Fibroblast of lung (primary cell): Measurements from ENCODE around the gene GNAI2. TPM values are rescaled to one million over a fixed set of nuclear protein-coding genes. Genes with fewer than 3 reads are reported as not detected.
A peak's percentile ranks its signal among the peaks of the same experiment; 100 is the strongest.

Experiments
- DNase-seq, 2 donors: peaks; one replicate each; pipeline versions ENCODE4 v3.0.0 to v3.0.0-alpha.2; 2010; ENCODE audit warnings: low read depth in 2 of 2
- H2AFZ ChIP-seq: 2 replicates; pipeline ENCODE4 v1.5.1; 2012; ENCODE audit warnings: low read length, control low read depth, inconsistent platforms
- H3K27ac ChIP-seq: 2 replicates; pipeline ENCODE4 v1.5.1; 2011; ENCODE audit warnings: low read length, control low read depth; ENCODE audit not compliant: insufficient read depth
- H3K27me3 ChIP-seq: 2 replicates; pipeline ENCODE4 v1.5.1; 2011; ENCODE audit warnings: mild to moderate bottlenecking, low read length; ENCODE audit not compliant: control insufficient read depth, insufficient read depth
- H3K36me3 ChIP-seq: 2 replicates; pipeline ENCODE4 v1.5.1; 2011; ENCODE audit warnings: low read length; ENCODE audit not compliant: control insufficient read depth, insufficient read depth
- H3K4me1 ChIP-seq: 2 replicates; pipeline ENCODE4 v1.5.1; 2011; ENCODE audit warnings: low read length; ENCODE audit not compliant: control insufficient read depth, insufficient read depth; ENCODE audit errors: extremely low read depth
- H3K4me2 ChIP-seq: 2 replicates; pipeline ENCODE4 v1.5.1; 2011; ENCODE audit warnings: low read length, control low read depth; ENCODE audit not compliant: insufficient read depth; ENCODE audit errors: extremely low read depth
- H3K4me3 ChIP-seq, 4 experiments: fragments of 200-600 bp in 1 of 4; sonication (generic) in 1 of 4; replicated peaks in 1 of 4; 2 replicates each; pipeline ENCODE4 v1.5.1; 2011 to 2016; ENCODE audit warnings: low read length in 4 of 4, low read depth in 3 of 4, mild to moderate bottlenecking in 3 of 4, control low read depth in 2 of 4, inconsistent platforms in 1 of 4, mixed read lengths in 1 of 4; ENCODE audit not compliant: insufficient read depth in 1 of 4; ENCODE audit errors: control extremely low read depth in 1 of 4
- H3K79me2 ChIP-seq: 2 replicates; pipeline ENCODE4 v1.5.1; 2012; ENCODE audit warnings: mild to moderate bottlenecking, low read length, inconsistent platforms; ENCODE audit not compliant: control insufficient read depth, insufficient read depth
- H3K9ac ChIP-seq: 2 replicates; pipeline ENCODE4 v1.5.1; 2011; ENCODE audit warnings: mild to moderate bottlenecking, low read length, control low read depth; ENCODE audit not compliant: insufficient read depth
- H3K9me3 ChIP-seq: 2 replicates; pipeline ENCODE4 v1.5.1; 2012; ENCODE audit warnings: low read depth, low read length; ENCODE audit not compliant: control insufficient read depth, insufficient read depth
- H4K20me1 ChIP-seq: 2 replicates; pipeline ENCODE4 v1.5.1; 2011; ENCODE audit warnings: low read length; ENCODE audit not compliant: control insufficient read depth, insufficient read depth; ENCODE audit errors: extremely low read depth
- CTCF ChIP-seq, 2 donors: IDR thresholded peaks in 1 of 2; conservative IDR thresholded peaks in 1 of 2; 1 replicate in 1 of 2; 2 replicates in 1 of 2; pipeline ENCODE4 v1.5.1; 2011 to 2012; ENCODE audit warnings: low read length in 2 of 2, control low read depth in 1 of 2, inconsistent platforms in 1 of 2, low read depth in 1 of 2, mild to moderate bottlenecking in 1 of 2
- EZH2 ChIP-seq: IDR thresholded peaks from 2 replicates; pipeline ENCODE4 v1.5.1; 2012; ENCODE audit warnings: low read length, control low read depth, mild to moderate bottlenecking; ENCODE audit errors: missing control alignments
- polyA plus RNA-seq, 2 donors: library from polyadenylated mRNA; depleted of rRNA in 1 of 2; stranded (reverse) in 1 of 2; unstranded in 1 of 2; fragments of >200 nt; gene quantifications; 2 replicates each; pipeline ENCODE4 v1.2.1, GENCODE V29; 2011 to 2012; ENCODE audit warnings: missing spikeins in 1 of 2
- total RNA-seq: library from RNA; depleted of rRNA; stranded (reverse); fragments of >200 nt; gene quantifications from 2 replicates; pipeline ENCODE4 v1.2.1, GENCODE V29; 2014

GNAI2 gene
- total and polyA plus RNA-seq, 2 donors (not counting 1 experiment from before 2014, with no cell fraction given), result 238 to 704 TPM

- Histone ChIP-seq H4K20me1 (no peaks in the 10 kb centered on the region), H3K4me3 (no peak overlapping the region), H3K79me2 (peaks cover 15% of the 10 kb centered on the region), H3K36me3 (peaks cover 33% of the 10 kb centered on the region), H3K27me3 (no peaks in the 10 kb centered on the region), H3K4me1 (peaks cover 16% of the 10 kb centered on the region), H3K9me3 (no peaks in the 10 kb centered on the region), H2AFZ (no peak overlapping the region), H3K9ac (no peak overlapping the region), H3K4me2 (no peak overlapping the region), H3K27ac (no peak overlapping the region)
- peak; percentile 30 to 37 for DNase-seq
- TF ChIP-seq EZH2 (no peak), CTCF (conservative IDR thresholded peaks at IDR 0.05 in 1 of 2, IDR thresholded peaks at IDR 0.05 in 1 of 2; ENCODE audit: low read depth in 1 of 2, low read length in 2 of 2) (peak; percentile 49 to 72)
Measured at GRCh38 chr3:50256978-50257890, 21.2 kb downstream of the GNAI2 start.

- no peaks in the 10 kb centered on the region for H3K9me3 ChIP-seq
- peaks cover 16% of the 10 kb centered on the region for H3K4me1 ChIP-seq
- H3K9ac ChIP-seq, result no peak overlapping the region
- H3K4me2 ChIP-seq, result no peak overlapping the region
- H3K79me2 ChIP-seq, result peaks cover 7% of the 10 kb centered on the region
- no peak overlapping the region for H3K27ac ChIP-seq
- H4K20me1 ChIP-seq, result no peaks in the 10 kb centered on the region
- no peak overlapping the region for H2AFZ ChIP-seq
- peaks cover 30% of the 10 kb centered on the region for H3K36me3 ChIP-seq
- no peaks in the 10 kb centered on the region for H3K27me3 ChIP-seq
- no peak for DNase-seq
- H3K4me3 ChIP-seq, result no peak overlapping the region
- TF ChIP-seq EZH2 (no peak), CTCF (conservative IDR thresholded peaks at IDR 0.05 in 1 of 2, IDR thresholded peaks at IDR 0.05 in 1 of 2; ENCODE audit: low read depth in 1 of 2, low read length in 2 of 2) (no peak)
Measured at GRCh38 chr3:50258029-50258680, 22.2 kb downstream of the GNAI2 start.

GRCh38 chr3:50258979-50259378 is 23.0 kb downstream of the GNAI2 start:
- DNase-seq, result no peak
- Histone ChIP-seq H3K9me3 (no peaks in the 10 kb centered on the region), H3K4me2 (no peak overlapping the region), H2AFZ (no peak overlapping the region), H3K36me3 (peaks cover 29% of the 10 kb centered on the region), H3K9ac (no peak overlapping the region), H3K27me3 (no peaks in the 10 kb centered on the region), H4K20me1 (no peaks in the 10 kb centered on the region), H3K4me1 (peaks cover 19% of the 10 kb centered on the region), H3K27ac (no peak overlapping the region), H3K4me3 (no peak overlapping the region), H3K79me2 (peaks cover 2% of the 10 kb centered on the region)
- no peak for TF ChIP-seq CTCF (conservative IDR thresholded peaks at IDR 0.05 in 1 of 2, IDR thresholded peaks at IDR 0.05 in 1 of 2; ENCODE audit: low read depth in 1 of 2, low read length in 2 of 2)
- TF ChIP-seq EZH2, result no peak
